ENCODE results near the gene ERICH6B.

Gene ERICH6B

DNA sequence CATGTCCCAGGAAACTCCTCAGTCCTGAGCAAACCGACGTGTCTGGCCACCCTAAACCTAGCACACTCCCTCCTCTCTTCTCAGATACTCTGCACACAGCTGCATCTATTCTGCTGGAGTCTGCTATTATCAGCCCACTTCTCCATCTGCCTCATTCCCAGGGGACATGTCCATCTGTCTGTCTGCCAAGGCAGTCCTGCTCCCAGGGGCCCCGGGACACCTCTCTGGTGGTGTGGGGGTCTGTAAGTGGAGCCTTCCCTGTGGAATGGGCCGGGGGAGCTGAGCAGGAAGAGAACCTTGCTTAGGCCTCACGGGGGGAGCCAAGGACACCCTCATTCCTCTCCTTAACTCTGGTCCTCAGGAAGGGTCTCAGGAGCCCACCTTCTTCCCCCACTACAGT lies 72.7 kb downstream of the ERICH6B start:
- peaks cover 0 to under 1% of the 10 kb centered on the region in 2 donors for H3K27me3 ChIP-seq (ENCODE audit: control insufficient read depth in 1 of 2, insufficient read depth in 2 of 2, low read length in 2 of 2)
- H3K27ac ChIP-seq (ENCODE audit: low read length), result no peak overlapping the region
- H3K9ac ChIP-seq (ENCODE audit: low read length in 2 of 2), result no peak overlapping the region
- H3K4me1 ChIP-seq (ENCODE audit: control insufficient read depth, insufficient read depth, low read length), result no peaks in the 10 kb centered on the region
- H3K36me3 ChIP-seq (ENCODE audit: control insufficient read depth in 2 of 2, insufficient read depth in 2 of 2, low read length in 2 of 2), result peaks cover 0 to under 1% of the 10 kb centered on the region in 2 donors
- no peaks in the 10 kb centered on the region for H3K9me3 ChIP-seq (ENCODE audit: control insufficient read depth in 2 of 2, low read length in 2 of 2)
- no peak overlapping the region for H3K4me3 ChIP-seq (ENCODE audit: low read length in 2 of 2)

DNA sequence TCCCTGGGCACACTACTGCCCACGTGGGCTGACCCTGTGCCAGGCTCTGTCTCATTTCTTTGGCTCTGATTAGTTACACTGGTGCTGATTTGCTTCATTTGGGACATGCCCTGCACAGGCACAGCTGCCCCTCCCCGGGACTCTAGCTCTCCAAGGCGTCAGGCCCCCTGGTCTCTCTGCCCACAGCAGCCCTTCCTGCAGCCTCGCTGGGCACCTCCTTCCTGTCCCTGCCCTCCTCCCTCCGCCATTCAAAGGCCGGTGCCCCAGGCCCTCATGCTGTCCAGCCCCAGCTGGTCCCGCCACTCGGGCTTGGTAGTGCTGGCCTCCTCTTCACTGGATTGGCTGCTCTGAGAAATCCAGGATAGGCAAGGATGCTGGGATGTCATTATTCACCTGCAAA lies 73.1 kb downstream of the ERICH6B start:
- H3K27ac ChIP-seq (ENCODE audit: low read length), result no peak overlapping the region
- peaks cover 0 to 2% of the 10 kb centered on the region in 2 donors for H3K36me3 ChIP-seq (ENCODE audit: control insufficient read depth in 2 of 2, insufficient read depth in 2 of 2, low read length in 2 of 2)
- no peak overlapping the region for H3K4me3 ChIP-seq (ENCODE audit: low read length in 2 of 2)
- H3K9ac ChIP-seq (ENCODE audit: low read length in 2 of 2), result no peak overlapping the region
- no peaks in the 10 kb centered on the region for H3K4me1 ChIP-seq (ENCODE audit: control insufficient read depth, insufficient read depth, low read length)
- no peaks in the 10 kb centered on the region for H3K27me3 ChIP-seq (ENCODE audit: control insufficient read depth in 1 of 2, insufficient read depth in 2 of 2, low read length in 2 of 2)
- H3K9me3 ChIP-seq (ENCODE audit: control insufficient read depth in 2 of 2, low read length in 2 of 2), result no peaks in the 10 kb centered on the region

DNA sequence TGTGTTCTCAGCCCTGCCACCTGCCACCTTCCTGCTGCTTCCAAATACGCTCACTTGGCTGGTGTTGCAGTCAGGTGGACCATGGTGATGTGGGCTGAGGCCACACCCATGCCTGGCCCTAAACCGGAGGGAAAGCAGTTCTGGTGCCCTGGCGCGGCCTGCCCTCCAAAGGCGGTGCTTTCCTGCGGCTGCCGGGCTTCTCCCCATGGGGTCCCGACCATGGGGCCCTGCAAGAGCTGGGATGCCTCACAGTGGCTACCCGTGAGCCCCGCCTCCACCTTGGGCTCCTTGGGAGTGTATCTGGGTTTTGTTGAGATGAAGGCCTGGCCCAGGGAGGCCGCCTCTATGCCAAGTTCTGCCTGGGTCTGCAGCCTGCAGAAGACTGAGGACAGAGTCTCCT lies 73.7 kb downstream of the ERICH6B start:
- Histone ChIP-seq H3K9me3 (ENCODE audit: control insufficient read depth in 2 of 2, low read length in 2 of 2) (no peaks in the 10 kb centered on the region), H3K27me3 (ENCODE audit: control insufficient read depth in 1 of 2, insufficient read depth in 2 of 2, low read length in 2 of 2) (no peaks in the 10 kb centered on the region), H3K27ac (ENCODE audit: low read length) (no peak overlapping the region), H3K9ac (ENCODE audit: low read length in 2 of 2) (no peak overlapping the region), H3K4me3 (ENCODE audit: low read length in 2 of 2) (no peak overlapping the region), H3K36me3 (ENCODE audit: control insufficient read depth in 2 of 2, insufficient read depth in 2 of 2, low read length in 2 of 2) (peaks cover 0 to 2% of the 10 kb centered on the region in 2 donors), H3K4me1 (ENCODE audit: control insufficient read depth, insufficient read depth, low read length) (no peaks in the 10 kb centered on the region)

GRCh38 chr13:45540864-45541263 lies 74.7 kb downstream of the ERICH6B start:
- Histone ChIP-seq H3K27ac (ENCODE audit: low read length) (no peak overlapping the region), H3K27me3 (ENCODE audit: control insufficient read depth in 1 of 2, insufficient read depth in 2 of 2, low read length in 2 of 2) (no peaks in the 10 kb centered on the region), H3K9ac (ENCODE audit: low read length in 2 of 2) (no peak overlapping the region), H3K4me3 (ENCODE audit: low read length in 2 of 2) (no peak overlapping the region), H3K36me3 (ENCODE audit: control insufficient read depth in 2 of 2, insufficient read depth in 2 of 2, low read length in 2 of 2) (peaks cover 0 to 2% of the 10 kb centered on the region in 2 donors), H3K4me1 (ENCODE audit: control insufficient read depth, insufficient read depth, low read length) (no peaks in the 10 kb centered on the region), H3K9me3 (ENCODE audit: control insufficient read depth in 2 of 2, low read length in 2 of 2) (no peaks in the 10 kb centered on the region)

GRCh38 chr13:45540195-45540594 lies 75.3 kb downstream of the ERICH6B start:
- Histone ChIP-seq H3K27me3 (ENCODE audit: control insufficient read depth in 1 of 2, insufficient read depth in 2 of 2, low read length in 2 of 2) (no peaks in the 10 kb centered on the region), H3K4me3 (ENCODE audit: low read length in 2 of 2) (no peak overlapping the region), H3K27ac (ENCODE audit: low read length) (no peak overlapping the region), H3K36me3 (ENCODE audit: control insufficient read depth in 2 of 2, insufficient read depth in 2 of 2, low read length in 2 of 2) (peaks cover 6 to 7% of the 10 kb centered on the region in 2 donors), H3K4me1 (ENCODE audit: control insufficient read depth, insufficient read depth, low read length) (no peaks in the 10 kb centered on the region), H3K9ac (ENCODE audit: low read length in 2 of 2) (no peak overlapping the region), H3K9me3 (ENCODE audit: control insufficient read depth in 2 of 2, low read length in 2 of 2) (no peaks in the 10 kb centered on the region)

GRCh38 chr13:45538382-45538781 lies 77.2 kb downstream of the ERICH6B start:
- Histone ChIP-seq H3K27ac (ENCODE audit: low read length) (no peak overlapping the region), H3K36me3 (ENCODE audit: control insufficient read depth in 2 of 2, insufficient read depth in 2 of 2, low read length in 2 of 2) (peaks cover 18 to 21% of the 10 kb centered on the region in 2 donors), H3K9ac (ENCODE audit: low read length in 2 of 2) (no peak overlapping the region)

GRCh38 chr13:45537516-45537915 lies 78.0 kb downstream of the ERICH6B start:
- Histone ChIP-seq H3K4me1 (ENCODE audit: control insufficient read depth, insufficient read depth, low read length) (no peaks in the 10 kb centered on the region), H3K27me3 (ENCODE audit: control insufficient read depth in 1 of 2, insufficient read depth in 2 of 2, low read length in 2 of 2) (no peaks in the 10 kb centered on the region), H3K36me3 (ENCODE audit: control insufficient read depth in 2 of 2, insufficient read depth in 2 of 2, low read length in 2 of 2) (peaks cover 20 to 26% of the 10 kb centered on the region in 2 donors), H3K4me3 (ENCODE audit: low read length in 2 of 2) (no peak overlapping the region), H3K9me3 (ENCODE audit: control insufficient read depth in 2 of 2, low read length in 2 of 2) (no peaks in the 10 kb centered on the region), H3K9ac (ENCODE audit: low read length in 2 of 2) (no peak overlapping the region), H3K27ac (ENCODE audit: low read length) (no peak overlapping the region)

More at GRCh38 chr13:45538382-45538781, 77.2 kb downstream of the ERICH6B start:
- no peaks in the 10 kb centered on the region for H3K4me1 ChIP-seq (ENCODE audit: control insufficient read depth, insufficient read depth, low read length)
- no peak overlapping the region for H3K4me3 ChIP-seq (ENCODE audit: low read length in 2 of 2)
- no peaks in the 10 kb centered on the region for H3K27me3 ChIP-seq (ENCODE audit: control insufficient read depth in 1 of 2, insufficient read depth in 2 of 2, low read length in 2 of 2)
- no peaks in the 10 kb centered on the region for H3K9me3 ChIP-seq (ENCODE audit: control insufficient read depth in 2 of 2, low read length in 2 of 2)

GRCh38 chr13:45536224-45536623 lies 79.3 kb downstream of the ERICH6B start:
- peaks cover 26 to 30% of the 10 kb centered on the region in 2 donors for H3K36me3 ChIP-seq (ENCODE audit: control insufficient read depth in 2 of 2, insufficient read depth in 2 of 2, low read length in 2 of 2)

DNA sequence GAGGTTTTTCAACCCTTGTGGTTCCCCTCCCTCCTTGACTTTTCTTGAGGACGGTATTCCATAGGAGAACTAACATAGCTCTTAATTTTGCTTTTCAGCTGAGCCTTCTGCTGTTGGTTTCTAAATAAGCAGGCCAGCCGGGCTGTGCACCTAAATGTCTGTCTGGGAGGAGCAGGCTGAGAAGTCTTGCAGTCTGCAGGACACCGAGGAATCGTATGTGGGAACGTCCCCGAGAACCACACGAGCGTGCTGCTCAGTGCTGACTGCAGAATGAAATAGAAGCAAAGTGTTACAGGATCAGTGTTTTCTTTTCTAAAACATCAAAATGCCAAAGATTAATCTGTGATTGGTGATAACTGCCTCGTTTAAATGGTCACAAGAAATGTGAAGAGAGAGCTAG lies 80.9 kb downstream of the ERICH6B start:
- Histone ChIP-seq H3K27me3 (ENCODE audit: control insufficient read depth in 1 of 2, insufficient read depth in 2 of 2, low read length in 2 of 2) (no peaks in the 10 kb centered on the region), H3K4me1 (ENCODE audit: control insufficient read depth, insufficient read depth, low read length) (no peaks in the 10 kb centered on the region), H3K9me3 (ENCODE audit: control insufficient read depth in 2 of 2, low read length in 2 of 2) (no peaks in the 10 kb centered on the region), H3K27ac (ENCODE audit: low read length) (no peak overlapping the region), H3K36me3 (ENCODE audit: control insufficient read depth in 2 of 2, insufficient read depth in 2 of 2, low read length in 2 of 2) (peaks cover 36 to 40% of the 10 kb centered on the region in 2 donors), H3K4me3 (ENCODE audit: low read length in 2 of 2) (no peak overlapping the region), H3K9ac (ENCODE audit: low read length in 2 of 2) (no peak overlapping the region)

More at GRCh38 chr13:45536224-45536623, 79.3 kb downstream of the ERICH6B start:
- no peaks in the 10 kb centered on the region for H3K4me1 ChIP-seq (ENCODE audit: control insufficient read depth, insufficient read depth, low read length)
- H3K9ac ChIP-seq (ENCODE audit: low read length in 2 of 2), result no peak overlapping the region
- no peak overlapping the region for H3K4me3 ChIP-seq (ENCODE audit: low read length in 2 of 2)
- H3K27me3 ChIP-seq (ENCODE audit: control insufficient read depth in 1 of 2, insufficient read depth in 2 of 2, low read length in 2 of 2), result no peaks in the 10 kb centered on the region
- H3K27ac ChIP-seq (ENCODE audit: low read length), result no peak overlapping the region
- H3K9me3 ChIP-seq (ENCODE audit: control insufficient read depth in 2 of 2, low read length in 2 of 2), result no peaks in the 10 kb centered on the region

DNA sequence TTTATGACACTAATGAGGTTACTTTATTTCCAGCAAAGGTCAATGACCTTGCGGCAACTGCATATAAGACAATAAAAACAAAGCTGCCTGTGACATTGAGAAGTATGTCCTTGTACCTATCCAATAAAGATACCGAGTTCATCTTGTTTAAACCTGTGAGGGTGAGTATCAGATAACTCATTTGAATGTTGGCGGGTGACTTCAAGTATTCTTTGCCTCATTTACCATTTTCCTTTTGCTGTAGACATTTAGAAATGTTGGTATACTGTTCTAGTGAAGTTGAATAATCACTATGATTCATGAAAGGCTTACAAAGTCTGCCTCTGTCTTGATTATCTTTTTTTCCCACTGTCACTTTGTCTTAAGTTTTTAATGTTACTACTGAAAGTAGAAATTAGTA lies 85.8 kb downstream of the ERICH6B start:
- H3K36me3 ChIP-seq (ENCODE audit: control insufficient read depth in 2 of 2, insufficient read depth in 2 of 2, low read length in 2 of 2), result peaks cover 29 to 38% of the 10 kb centered on the region in 2 donors

GRCh38 chr13:45527699-45528462 lies 87.7 kb downstream of the ERICH6B start:
- Histone ChIP-seq H3K36me3 (ENCODE audit: control insufficient read depth in 2 of 2, insufficient read depth in 2 of 2, low read length in 2 of 2) (peaks cover 20 to 23% of the 10 kb centered on the region in 2 donors), H3K4me3 (ENCODE audit: low read length in 2 of 2) (no peak overlapping the region), H3K27ac (ENCODE audit: low read length) (no peak overlapping the region), H3K9ac (ENCODE audit: low read length in 2 of 2) (no peak overlapping the region), H3K9me3 (ENCODE audit: control insufficient read depth in 2 of 2, low read length in 2 of 2) (no peaks in the 10 kb centered on the region), H3K27me3 (ENCODE audit: control insufficient read depth in 1 of 2, insufficient read depth in 2 of 2, low read length in 2 of 2) (no peaks in the 10 kb centered on the region), H3K4me1 (ENCODE audit: control insufficient read depth, insufficient read depth, low read length) (no peaks in the 10 kb centered on the region)

More for the DNA sequence above, 85.8 kb downstream of the ERICH6B start:
- no peak overlapping the region for H3K9ac ChIP-seq (ENCODE audit: low read length in 2 of 2)
- no peak overlapping the region for H3K27ac ChIP-seq (ENCODE audit: low read length)
- no peaks in the 10 kb centered on the region for H3K9me3 ChIP-seq (ENCODE audit: control insufficient read depth in 2 of 2, low read length in 2 of 2)
- no peak overlapping the region for H3K4me3 ChIP-seq (ENCODE audit: low read length in 2 of 2)
- no peaks in the 10 kb centered on the region for H3K27me3 ChIP-seq (ENCODE audit: control insufficient read depth in 1 of 2, insufficient read depth in 2 of 2, low read length in 2 of 2)
- no peaks in the 10 kb centered on the region for H3K4me1 ChIP-seq (ENCODE audit: control insufficient read depth, insufficient read depth, low read length)
